AG10803 (cell line): Measurements from ENCODE around the gene PCBP3.

Source experiments
- DNase-seq: peaks from one replicate; pipeline ENCODE4 v3.0.0; 2010; ENCODE audit warnings: low read depth
- H3K4me3 ChIP-seq: 2 replicates; pipeline ENCODE4 v1.5.1; 2011; ENCODE audit warnings: mild to moderate bottlenecking, low read length, control low read depth
- CTCF ChIP-seq: conservative IDR thresholded peaks from 2 replicates; pipeline ENCODE4 v1.5.1; 2011; ENCODE audit warnings: mild to moderate bottlenecking, low read length, control low read depth, inconsistent platforms

PCBP3 gene

GRCh38 chr21:45897191-45898027 is 253.9 kb downstream of the PCBP3 start:
- TF ChIP-seq CTCF = no peak
- no peak for DNase-seq

GRCh38 chr21:45898028-45898350 is 254.5 kb downstream of the PCBP3 start:
- TF ChIP-seq CTCF = no peak
- no peak for DNase-seq
- no peak overlapping the region for H3K4me3 ChIP-seq

More at GRCh38 chr21:45897191-45898027, 253.9 kb downstream of the PCBP3 start:
- H3K4me3 ChIP-seq = no peak overlapping the region

- no peak overlapping the region for H3K4me3 ChIP-seq
- DNase-seq = no peak
- TF ChIP-seq CTCF = no peak
Measured at GRCh38 chr21:45898781-45899180, 255.3 kb downstream of the PCBP3 start.

GRCh38 chr21:45899317-45900033 is 255.9 kb downstream of the PCBP3 start:
- TF ChIP-seq CTCF = no peak
- no peak for DNase-seq
- no peak overlapping the region for H3K4me3 ChIP-seq

- no peak for DNase-seq
- H3K4me3 ChIP-seq = no peak overlapping the region
- no peak for TF ChIP-seq CTCF
Measured at GRCh38 chr21:45900034-45900868, 256.7 kb downstream of the PCBP3 start.

- no peak for TF ChIP-seq CTCF
- no peak for DNase-seq
- no peak overlapping the region for H3K4me3 ChIP-seq
Measured at GRCh38 chr21:45901061-45901690, 257.7 kb downstream of the PCBP3 start.
